Measurements from ENCODE around the gene STX8.

STX8 gene

GRCh38 chr17:9346296-9346926, 229.2 kb downstream of the STX8 start:
- Histone ChIP-seq H4K8ac (ENCODE audit: low read depth, low read length) (no peak overlapping the region), H2BK15ac (ENCODE audit: low read length) (no peak overlapping the region), H2BK5ac (ENCODE audit: low read length) (no peak overlapping the region), H2BK12ac (ENCODE audit: low read length) (no peak overlapping the region), H2BK120ac (ENCODE audit: low read depth, low read length) (no peak overlapping the region), H3K27me3 (ENCODE audit: control insufficient read depth in 3 of 3, insufficient read depth in 3 of 3, low read depth in 1 of 3, low read length in 3 of 3) (no peaks in the 10 kb centered on the region), H2AK5ac (ENCODE audit: low read depth, low read length) (peak overlapping the region; percentile 68), H3K9ac (ENCODE audit: low read depth, low read length, poor library complexity) (no peak overlapping the region), H4K91ac (ENCODE audit: low read depth, low read length, poor library complexity) (no peak overlapping the region), H3K9me3 (replicated peaks in 1 of 2; ENCODE audit: control insufficient read depth in 2 of 2, insufficient read depth in 1 of 2, low read depth in 1 of 2, low read length in 2 of 2) (no peaks in the 10 kb centered on the region), H3K27ac (replicated peaks; ENCODE audit: low read length) (no peak overlapping the region), H3K4me1 (ENCODE audit: control insufficient read depth in 2 of 2, insufficient read depth in 1 of 2, low read depth in 1 of 2, low read length in 2 of 2) (peaks cover 5 to 6% of the 10 kb centered on the region in 2 donors), H3K4me3 (ENCODE audit: low read length in 2 of 2) (no peak overlapping the region), H2AFZ (ENCODE audit: low read length) (no peak overlapping the region), H3K4ac (ENCODE audit: low read length) (no peak overlapping the region), H3K23ac (ENCODE audit: low read depth, low read length, poor library complexity) (no peak overlapping the region), H3K14ac (ENCODE audit: low read length) (no peak overlapping the region), H3K79me1 (ENCODE audit: low read depth, low read length) (no peaks in the 10 kb centered on the region), H3K36me3 (replicated peaks in 1 of 2; ENCODE audit: control insufficient read depth in 2 of 2, insufficient read depth in 2 of 2, low read length in 2 of 2) (no peaks in the 10 kb centered on the region), H3K4me2 (ENCODE audit: insufficient read depth, low read length, poor library complexity, severe bottlenecking) (no peak overlapping the region), H3K18ac (ENCODE audit: low read length) (no peak overlapping the region)
- DNase-seq (ENCODE audit: low spot score), result no peak
- WGBS, 2 donors (ENCODE audit: extremely low coverage in 2 of 2, insufficient read length in 2 of 2, insufficient replicate concordance in 1 of 2), result no CpG with 5 or more reads among the region's 5 CpGs

DNA sequence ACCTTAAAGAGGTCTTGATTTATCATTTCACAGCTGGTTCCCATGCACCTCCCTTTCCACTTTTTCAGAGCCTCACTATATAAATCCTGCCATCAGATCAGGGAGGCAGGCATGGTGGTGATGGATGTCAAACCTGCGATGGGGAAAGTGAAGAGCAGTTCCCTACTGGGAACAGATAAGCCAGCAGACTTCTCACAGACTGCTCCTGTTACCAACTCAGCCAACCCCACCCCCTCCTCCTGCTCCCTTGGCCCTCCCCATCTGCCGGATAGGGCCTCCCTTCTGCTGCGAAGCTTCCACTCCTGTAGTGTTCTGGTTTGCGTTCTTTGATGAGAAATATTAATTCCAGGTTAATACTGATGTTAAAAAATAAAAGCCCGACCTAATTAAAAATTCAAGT, 232.1 kb downstream of the STX8 start:
- no peaks in the 10 kb centered on the region for H3K27me3 ChIP-seq (ENCODE audit: control insufficient read depth in 3 of 3, insufficient read depth in 3 of 3, low read depth in 1 of 3, low read length in 3 of 3)
- no peak overlapping the region for H3K14ac ChIP-seq (ENCODE audit: low read length)
- no peak overlapping the region for H2BK15ac ChIP-seq (ENCODE audit: low read length)
- H3K79me1 ChIP-seq (ENCODE audit: low read depth, low read length), result no peaks in the 10 kb centered on the region
- H3K4me3 ChIP-seq (ENCODE audit: low read length in 2 of 2), result no peak overlapping the region
- H3K9ac ChIP-seq (ENCODE audit: low read depth, low read length, poor library complexity), result no peak overlapping the region
- WGBS, 2 donors (ENCODE audit: extremely low coverage in 2 of 2, insufficient read length in 2 of 2, insufficient replicate concordance in 1 of 2), result no CpG with 5 or more reads among the region's 5 CpGs
- no peak overlapping the region for H4K91ac ChIP-seq (ENCODE audit: low read depth, low read length, poor library complexity)
- H2BK12ac ChIP-seq (ENCODE audit: low read length), result no peak overlapping the region
- no peak overlapping the region for H2AFZ ChIP-seq (ENCODE audit: low read length)
- no peak overlapping the region for H2BK5ac ChIP-seq (ENCODE audit: low read length)
- no peak overlapping the region for H2BK120ac ChIP-seq (ENCODE audit: low read depth, low read length)
- peaks cover 5 to 6% of the 10 kb centered on the region in 2 donors for H3K4me1 ChIP-seq (ENCODE audit: control insufficient read depth in 2 of 2, insufficient read depth in 1 of 2, low read depth in 1 of 2, low read length in 2 of 2)
- no peak overlapping the region for H3K4me2 ChIP-seq (ENCODE audit: insufficient read depth, low read length, poor library complexity, severe bottlenecking)
- no peaks in the 10 kb centered on the region for H3K36me3 ChIP-seq (replicated peaks in 1 of 2; ENCODE audit: control insufficient read depth in 2 of 2, insufficient read depth in 2 of 2, low read length in 2 of 2)
- no peak overlapping the region for H2AK5ac ChIP-seq (ENCODE audit: low read depth, low read length)
- DNase-seq (ENCODE audit: low spot score), result no peak
- no peak overlapping the region for H3K4ac ChIP-seq (ENCODE audit: low read length)
- H3K27ac ChIP-seq (replicated peaks; ENCODE audit: low read length), result no peak overlapping the region
- no peaks in the 10 kb centered on the region for H3K9me3 ChIP-seq (replicated peaks in 1 of 2; ENCODE audit: control insufficient read depth in 2 of 2, insufficient read depth in 1 of 2, low read depth in 1 of 2, low read length in 2 of 2)
- no peak overlapping the region for H4K8ac ChIP-seq (ENCODE audit: low read depth, low read length)
- no peak overlapping the region for H3K23ac ChIP-seq (ENCODE audit: low read depth, low read length, poor library complexity)
- no peak overlapping the region for H3K18ac ChIP-seq (ENCODE audit: low read length)

- H3K9ac ChIP-seq (ENCODE audit: low read depth, low read length, poor library complexity), result no peak overlapping the region
- no peaks in the 10 kb centered on the region for H3K9me3 ChIP-seq (replicated peaks in 1 of 2; ENCODE audit: control insufficient read depth in 2 of 2, insufficient read depth in 1 of 2, low read depth in 1 of 2, low read length in 2 of 2)
- no peak overlapping the region for H2AK5ac ChIP-seq (ENCODE audit: low read depth, low read length)
- H3K4me3 ChIP-seq (ENCODE audit: low read length in 2 of 2), result no peak overlapping the region
- H3K36me3 ChIP-seq (replicated peaks in 1 of 2; ENCODE audit: control insufficient read depth in 2 of 2, insufficient read depth in 2 of 2, low read length in 2 of 2), result no peaks in the 10 kb centered on the region
- no peak for DNase-seq (ENCODE audit: low spot score)
- no peak overlapping the region for H2BK12ac ChIP-seq (ENCODE audit: low read length)
- H3K4ac ChIP-seq (ENCODE audit: low read length), result no peak overlapping the region
- no peak overlapping the region for H4K91ac ChIP-seq (ENCODE audit: low read depth, low read length, poor library complexity)
- H2BK120ac ChIP-seq (ENCODE audit: low read depth, low read length), result no peak overlapping the region
- H4K8ac ChIP-seq (ENCODE audit: low read depth, low read length), result no peak overlapping the region
- H2BK15ac ChIP-seq (ENCODE audit: low read length), result no peak overlapping the region
- no peak overlapping the region for H2AFZ ChIP-seq (ENCODE audit: low read length)
- H3K4me1 ChIP-seq (ENCODE audit: control insufficient read depth in 2 of 2, insufficient read depth in 1 of 2, low read depth in 1 of 2, low read length in 2 of 2), result peaks cover 5 to 6% of the 10 kb centered on the region in 2 donors
- no peak overlapping the region for H3K27ac ChIP-seq (replicated peaks; ENCODE audit: low read length)
- no peak overlapping the region for H3K18ac ChIP-seq (ENCODE audit: low read length)
- H3K79me1 ChIP-seq (ENCODE audit: low read depth, low read length), result no peaks in the 10 kb centered on the region
- no peak overlapping the region for H2BK5ac ChIP-seq (ENCODE audit: low read length)
- no peak overlapping the region for H3K23ac ChIP-seq (ENCODE audit: low read depth, low read length, poor library complexity)
- no peak overlapping the region for H3K4me2 ChIP-seq (ENCODE audit: insufficient read depth, low read length, poor library complexity, severe bottlenecking)
- 100% methylated on average over 1 of the region's 8 CpGs; no CpG with 5 or more reads in 1 of the 2 donors for WGBS, 2 donors (ENCODE audit: extremely low coverage in 2 of 2, insufficient read length in 2 of 2, insufficient replicate concordance in 1 of 2)
- no peak overlapping the region for H3K14ac ChIP-seq (ENCODE audit: low read length)
- no peaks in the 10 kb centered on the region for H3K27me3 ChIP-seq (ENCODE audit: control insufficient read depth in 3 of 3, insufficient read depth in 3 of 3, low read depth in 1 of 3, low read length in 3 of 3)
These were observed 233.4 kb downstream of the STX8 start for GRCh38 chr17:9342225-9342624.

- WGBS, 2 donors (ENCODE audit: extremely low coverage in 2 of 2, insufficient read length in 2 of 2, insufficient replicate concordance in 1 of 2), result no CpG with 5 or more reads among the region's 7 CpGs
- H3K9me3 ChIP-seq (replicated peaks in 1 of 2; ENCODE audit: control insufficient read depth in 2 of 2, insufficient read depth in 1 of 2, low read depth in 1 of 2, low read length in 2 of 2), result peaks cover 0 to 8% of the 10 kb centered on the region in 2 donors
These were observed 235.7 kb downstream of the STX8 start for GRCh38 chr17:9339958-9340357.

More at GRCh38 chr17:9339958-9340357, 235.7 kb downstream of the STX8 start:
- DNase-seq (ENCODE audit: low spot score), result no peak
- no peak overlapping the region for H3K23ac ChIP-seq (ENCODE audit: low read depth, low read length, poor library complexity)
- H3K27ac ChIP-seq (replicated peaks; ENCODE audit: low read length), result no peak overlapping the region
- H4K8ac ChIP-seq (ENCODE audit: low read depth, low read length), result no peak overlapping the region
- H3K9ac ChIP-seq (ENCODE audit: low read depth, low read length, poor library complexity), result no peak overlapping the region
- H3K4me3 ChIP-seq (ENCODE audit: low read length in 2 of 2), result no peak overlapping the region
- no peak overlapping the region for H2AFZ ChIP-seq (ENCODE audit: low read length)
- no peak overlapping the region for H2BK15ac ChIP-seq (ENCODE audit: low read length)
- no peak overlapping the region for H2AK5ac ChIP-seq (ENCODE audit: low read depth, low read length)
- H3K4me1 ChIP-seq (ENCODE audit: control insufficient read depth in 2 of 2, insufficient read depth in 1 of 2, low read depth in 1 of 2, low read length in 2 of 2), result peaks cover 5 to 6% of the 10 kb centered on the region in 2 donors
- H2BK5ac ChIP-seq (ENCODE audit: low read length), result no peak overlapping the region
- H3K4me2 ChIP-seq (ENCODE audit: insufficient read depth, low read length, poor library complexity, severe bottlenecking), result no peak overlapping the region
- H3K14ac ChIP-seq (ENCODE audit: low read length), result no peak overlapping the region
- H3K27me3 ChIP-seq (ENCODE audit: control insufficient read depth in 3 of 3, insufficient read depth in 3 of 3, low read depth in 1 of 3, low read length in 3 of 3), result no peaks in the 10 kb centered on the region
- no peak overlapping the region for H2BK120ac ChIP-seq (ENCODE audit: low read depth, low read length)
- H2BK12ac ChIP-seq (ENCODE audit: low read length), result no peak overlapping the region
- no peak overlapping the region for H3K18ac ChIP-seq (ENCODE audit: low read length)
- H3K4ac ChIP-seq (ENCODE audit: low read length), result no peak overlapping the region
- H3K36me3 ChIP-seq (replicated peaks in 1 of 2; ENCODE audit: control insufficient read depth in 2 of 2, insufficient read depth in 2 of 2, low read length in 2 of 2), result no peaks in the 10 kb centered on the region
- no peaks in the 10 kb centered on the region for H3K79me1 ChIP-seq (ENCODE audit: low read depth, low read length)
- H4K91ac ChIP-seq (ENCODE audit: low read depth, low read length, poor library complexity), result no peak overlapping the region
